ENCODE data around the gene ASB8. TPM values are rescaled to one million over a fixed set of nuclear protein-coding genes. Genes with fewer than 3 reads are reported as not detected.

Gene ASB8
- total and polyA plus RNA-seq, 9 of the 15 experiments (the other 6 are each of a cell fraction or from before 2014, with no cell fraction given), result 13.3 to 29.0 (median 19.6) TPM

- TF ChIP-seq NFIX (CRISPR knock-in tag; IDR thresholded peaks at IDR 0.05; ENCODE audit: low read depth), result no peak
- TF ChIP-seq SP1 (CRISPR knock-in tag; IDR thresholded peaks at IDR 0.05), result no peak
- TF ChIP-seq CSDE1 (IDR thresholded peaks at IDR 0.05), result no peak
- TF ChIP-seq ZNF165 (CRISPR knock-in tag; IDR thresholded peaks at IDR 0.05; ENCODE audit: borderline replicate concordance), result no peak
- TF ChIP-seq ZBTB40 (IDR thresholded peaks at IDR 0.05), result no peak
- no peak for TF ChIP-seq ZBTB40 (CRISPR knock-in tag; IDR thresholded peaks at IDR 0.05)
- TF ChIP-seq TBP (optimal IDR thresholded peaks at IDR 0.05; ENCODE audit: low read depth, low read length), result no peak
Measured at GRCh38 chr12:48160046-48160445, 2.7 kb upstream of the ASB8 start (continued).
